IMR-90 (cell line): ENCODE results near the gene SHROOM4.

Source experiments
- BHLHE40 ChIP-seq: fragments of 150-350 bp; IDR thresholded peaks from 2 replicates; pipeline ENCODE4 v1.6.1; 2016; ENCODE audit warnings: mild to moderate bottlenecking, low read depth, low read length
- CEBPB ChIP-seq: IDR thresholded peaks from 2 replicates; pipeline ENCODE4 v1.6.1; 2012; ENCODE audit warnings: low read depth, low read length, improper control_type of control experiment
- CTCF ChIP-seq: conservative IDR thresholded peaks from 2 replicates; pipeline ENCODE4 v1.5.1; 2012; ENCODE audit warnings: mild to moderate bottlenecking, low read depth, low read length, improper control_type of control experiment
- FOS ChIP-seq: fragments of 150-350 bp; IDR thresholded peaks from 2 replicates; pipeline ENCODE4 v1.6.1; 2016; ENCODE audit warnings: low read depth, low read length
- MAFK ChIP-seq: IDR thresholded peaks from 2 replicates; pipeline ENCODE4 v1.6.1; 2012; ENCODE audit warnings: low read depth, low read length, improper control_type of control experiment
- MXI1 ChIP-seq: IDR thresholded peaks from 2 replicates; pipeline ENCODE4 v1.6.1; 2012; ENCODE audit warnings: low read depth, mild to moderate bottlenecking, low read length, moderate library complexity, borderline replicate concordance
- NFE2L2 ChIP-seq: fragments of 150-350 bp; IDR thresholded peaks from 2 replicates; pipeline ENCODE4 v1.6.1; 2016; ENCODE audit warnings: low read depth, mild to moderate bottlenecking, low read length
- POLR2A ChIP-seq: IDR thresholded peaks from 2 replicates; pipeline ENCODE4 v1.6.1; 2012; ENCODE audit warnings: mild to moderate bottlenecking, low read depth, low read length
- RAD21 ChIP-seq: IDR thresholded peaks from 2 replicates; pipeline ENCODE4 v1.6.1; 2012; ENCODE audit warnings: low read length, improper control_type of control experiment
- RCOR1 ChIP-seq: IDR thresholded peaks from 2 replicates; pipeline ENCODE4 v1.6.1; 2012; ENCODE audit warnings: mild to moderate bottlenecking, low read length, improper control_type of control experiment; ENCODE audit not compliant: insufficient replicate concordance
- RFX5 ChIP-seq: IDR thresholded peaks from 2 replicates; pipeline ENCODE4 v1.8.0; 2012; ENCODE audit warnings: low read depth, mild to moderate bottlenecking, low read length, moderate library complexity
- SMC3 ChIP-seq: fragments of 150-350 bp; IDR thresholded peaks from 2 replicates; pipeline ENCODE4 v1.6.1; 2016; ENCODE audit warnings: low read depth, mild to moderate bottlenecking, antibody characterized with exemption, low read length, moderate library complexity
- TF ChIP-seq, protein P1 (sequence below): fragments of 150-350 bp; IDR thresholded peaks from 2 replicates; pipeline ENCODE4 v1.6.1; 2017; ENCODE audit warnings: mild to moderate bottlenecking, antibody characterized with exemption, low read length, low read depth

DNA sequence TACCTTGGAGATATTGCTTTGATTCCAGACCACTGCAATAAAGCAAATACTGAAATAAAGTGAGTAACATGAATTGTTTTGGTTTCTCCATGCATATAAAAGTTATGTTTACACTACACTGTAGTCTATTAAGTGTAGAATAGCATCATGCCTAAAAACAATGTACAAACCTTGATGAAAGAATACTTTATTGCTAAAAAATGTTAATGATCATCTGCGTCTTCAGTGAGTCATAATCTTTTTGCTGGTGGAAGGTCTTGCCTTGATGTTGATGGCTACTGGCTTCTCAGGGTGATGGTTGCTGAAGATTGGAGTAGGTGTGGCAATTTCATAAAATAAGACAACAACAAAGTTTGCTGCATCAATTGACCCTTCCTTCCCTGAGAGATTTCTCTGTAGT is 145.1 kb downstream of the SHROOM4 start:
- TF ChIP-seq CTCF = no peak
- TF ChIP-seq NFE2L2 = no peak
- TF ChIP-seq CEBPB = no peak
- TF ChIP-seq POLR2A = no peak
- TF ChIP-seq MXI1 = no peak
- TF ChIP-seq RAD21 = no peak
- TF ChIP-seq RCOR1 = no peak
- no peak for TF ChIP-seq MAFK
- no peak for TF ChIP-seq FOS
- TF ChIP-seq, protein P1, sequence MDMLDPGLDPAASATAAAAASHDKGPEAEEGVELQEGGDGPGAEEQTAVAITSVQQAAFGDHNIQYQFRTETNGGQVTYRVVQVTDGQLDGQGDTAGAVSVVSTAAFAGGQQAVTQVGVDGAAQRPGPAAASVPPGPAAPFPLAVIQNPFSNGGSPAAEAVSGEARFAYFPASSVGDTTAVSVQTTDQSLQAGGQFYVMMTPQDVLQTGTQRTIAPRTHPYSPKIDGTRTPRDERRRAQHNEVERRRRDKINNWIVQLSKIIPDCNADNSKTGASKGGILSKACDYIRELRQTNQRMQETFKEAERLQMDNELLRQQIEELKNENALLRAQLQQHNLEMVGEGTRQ = no peak
- no peak for TF ChIP-seq RFX5
- no peak for TF ChIP-seq SMC3
- TF ChIP-seq BHLHE40 = no peak
